HepG2 (cell line): ENCODE data around the gene RPRD2. TPM values are rescaled to one million over a fixed set of nuclear protein-coding genes. Genes with fewer than 3 reads are reported as not detected.

Experiments used
- ATF1 ChIP-seq: IDR thresholded peaks from 2 replicates; pipeline ENCODE4 v1.6.1; 2016; ENCODE audit warnings: mild to moderate bottlenecking, control low read depth
- ONECUT2 ChIP-seq: sonication (generic); formaldehyde crosslinking; IDR thresholded peaks from 2 replicates; pipeline ENCODE4 v1.4.0; 2020; ENCODE audit warnings: missing genetic modification reagents
- SKI ChIP-seq: fragments of 450-650 bp; IDR thresholded peaks from one replicate; pipeline ENCODE4 v1.6.1; 2018; ENCODE audit warnings: mild to moderate bottlenecking; ENCODE audit not compliant: partially characterized antibody
- ZC3H13 ChIP-seq: sonication (generic); formaldehyde crosslinking; IDR thresholded peaks from 2 replicates; pipeline ENCODE4 v1.8.1; 2023; ENCODE audit warnings: mild to moderate bottlenecking, missing genetic modification reagents, moderate library complexity
- ZNF207 ChIP-seq: fragments of 450-650 bp; IDR thresholded peaks from 2 replicates; pipeline ENCODE4 v1.6.1; 2016; ENCODE audit warnings: antibody characterized with exemption, borderline replicate concordance
- ZNF781 ChIP-seq: sonication (generic); formaldehyde crosslinking; IDR thresholded peaks from 2 replicates; pipeline ENCODE4 v1.5.1; 2020; ENCODE audit warnings: borderline replicate concordance, mild to moderate bottlenecking, missing genetic modification reagents; ENCODE audit errors: not compliant biosample characterization
- polyA plus RNA-seq, 8 experiments: library from polyadenylated mRNA; depleted of rRNA in 3 of 8; stranded (reverse) in 7 of 8; unstranded in 1 of 8; fragments of >200 nt; fragmentation: Illumina TruSeq in 4 of 8; extraction: Trizol in 4 of 8; gene quantifications; 2 replicates each; pipeline versions ENCODE4 v1.2.1 to v1.2.3, GENCODE V29; 2011 to 2016; ENCODE audit warnings: low read depth in 4 of 8, missing spikeins in 1 of 8, mixed read lengths in 1 of 8; ENCODE audit not compliant: insufficient read depth in 1 of 8
- total RNA-seq, 5 experiments: library from RNA; depleted of rRNA; stranded (reverse); fragments of >200 nt; fragmentation: Illumina TruSeq; extraction: Trizol; gene quantifications; 2 replicates each; pipeline ENCODE4 v1.2.3, GENCODE V29; 2016; ENCODE audit warnings: low read depth in 1 of 5
- TF ChIP-seq, protein P1 (sequence below): sonication (generic); formaldehyde crosslinking; IDR thresholded peaks from one replicate; pipeline ENCODE4 v1.5.1; 2020; ENCODE audit warnings: mild to moderate bottlenecking, missing genetic modification reagents; ENCODE audit errors: not compliant biosample characterization
- TF ChIP-seq, protein P2 (sequence below): sonication (generic); formaldehyde crosslinking; IDR thresholded peaks from 2 replicates; pipeline ENCODE4; 2020; ENCODE audit warnings: missing genetic modification reagents, mild to moderate bottlenecking, borderline replicate concordance
- TF ChIP-seq, protein P3 (sequence below): sonication (generic); formaldehyde crosslinking; IDR thresholded peaks from 2 replicates; pipeline ENCODE4 v1.4.0; 2020; ENCODE audit warnings: missing genetic modification reagents, borderline replicate concordance

RPRD2 gene
- total and polyA plus RNA-seq, 2 of the 13 experiments (the other 11 are each of a cell fraction or from before 2014, with no cell fraction given): 8.0 to 8.9 TPM

DNA sequence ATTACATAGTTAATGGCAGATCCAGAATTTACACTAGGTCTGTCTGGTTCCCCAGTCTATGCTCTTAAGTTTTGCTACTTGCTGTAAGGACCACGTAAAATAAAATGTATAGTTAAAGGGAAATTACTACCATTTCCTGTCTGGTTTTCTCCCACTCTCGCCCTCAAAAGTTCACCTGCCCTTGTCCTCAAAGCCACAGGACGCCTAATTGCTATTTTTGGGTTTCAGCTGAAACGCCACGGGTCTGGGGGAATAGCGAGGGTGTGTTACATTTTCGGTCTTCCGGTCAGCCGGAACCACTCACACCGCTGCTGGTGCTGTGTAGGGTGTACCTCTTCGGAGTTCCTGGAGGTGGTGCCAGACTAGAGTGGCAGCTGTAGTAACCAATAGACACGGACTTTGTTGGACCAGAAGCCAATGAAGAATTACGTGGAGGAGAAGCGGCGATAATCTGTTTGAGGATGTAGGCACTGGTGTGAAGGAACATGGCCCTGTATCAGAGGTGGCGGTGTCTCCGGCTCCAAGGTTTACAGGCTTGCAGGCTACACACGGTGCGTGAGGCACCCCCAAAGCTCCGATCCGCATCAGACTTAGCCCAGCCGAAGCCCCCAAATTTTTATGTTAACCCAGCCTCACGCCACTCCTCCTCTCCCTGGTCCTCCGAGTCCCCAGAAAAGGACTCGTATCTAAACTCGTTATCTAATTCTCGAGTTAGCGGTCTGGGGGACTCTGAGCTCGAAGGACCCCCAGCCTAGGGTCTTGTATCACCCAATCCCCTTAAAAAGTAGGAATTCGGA is 123.2 kb downstream of the RPRD2 start, which contains the start of gene TARS2 (continued):
- TF ChIP-seq SKI: peak; percentile 13
- 0 out of 2 replicates have a peak, but pooled peaks have one; percentile 37 for TF ChIP-seq ZC3H13 (CRISPR knock-in tag)
- TF ChIP-seq ZNF207: no peak
- TF ChIP-seq ATF1 (CRISPR knock-in tag): peak; percentile 77
- TF ChIP-seq, protein P1, sequence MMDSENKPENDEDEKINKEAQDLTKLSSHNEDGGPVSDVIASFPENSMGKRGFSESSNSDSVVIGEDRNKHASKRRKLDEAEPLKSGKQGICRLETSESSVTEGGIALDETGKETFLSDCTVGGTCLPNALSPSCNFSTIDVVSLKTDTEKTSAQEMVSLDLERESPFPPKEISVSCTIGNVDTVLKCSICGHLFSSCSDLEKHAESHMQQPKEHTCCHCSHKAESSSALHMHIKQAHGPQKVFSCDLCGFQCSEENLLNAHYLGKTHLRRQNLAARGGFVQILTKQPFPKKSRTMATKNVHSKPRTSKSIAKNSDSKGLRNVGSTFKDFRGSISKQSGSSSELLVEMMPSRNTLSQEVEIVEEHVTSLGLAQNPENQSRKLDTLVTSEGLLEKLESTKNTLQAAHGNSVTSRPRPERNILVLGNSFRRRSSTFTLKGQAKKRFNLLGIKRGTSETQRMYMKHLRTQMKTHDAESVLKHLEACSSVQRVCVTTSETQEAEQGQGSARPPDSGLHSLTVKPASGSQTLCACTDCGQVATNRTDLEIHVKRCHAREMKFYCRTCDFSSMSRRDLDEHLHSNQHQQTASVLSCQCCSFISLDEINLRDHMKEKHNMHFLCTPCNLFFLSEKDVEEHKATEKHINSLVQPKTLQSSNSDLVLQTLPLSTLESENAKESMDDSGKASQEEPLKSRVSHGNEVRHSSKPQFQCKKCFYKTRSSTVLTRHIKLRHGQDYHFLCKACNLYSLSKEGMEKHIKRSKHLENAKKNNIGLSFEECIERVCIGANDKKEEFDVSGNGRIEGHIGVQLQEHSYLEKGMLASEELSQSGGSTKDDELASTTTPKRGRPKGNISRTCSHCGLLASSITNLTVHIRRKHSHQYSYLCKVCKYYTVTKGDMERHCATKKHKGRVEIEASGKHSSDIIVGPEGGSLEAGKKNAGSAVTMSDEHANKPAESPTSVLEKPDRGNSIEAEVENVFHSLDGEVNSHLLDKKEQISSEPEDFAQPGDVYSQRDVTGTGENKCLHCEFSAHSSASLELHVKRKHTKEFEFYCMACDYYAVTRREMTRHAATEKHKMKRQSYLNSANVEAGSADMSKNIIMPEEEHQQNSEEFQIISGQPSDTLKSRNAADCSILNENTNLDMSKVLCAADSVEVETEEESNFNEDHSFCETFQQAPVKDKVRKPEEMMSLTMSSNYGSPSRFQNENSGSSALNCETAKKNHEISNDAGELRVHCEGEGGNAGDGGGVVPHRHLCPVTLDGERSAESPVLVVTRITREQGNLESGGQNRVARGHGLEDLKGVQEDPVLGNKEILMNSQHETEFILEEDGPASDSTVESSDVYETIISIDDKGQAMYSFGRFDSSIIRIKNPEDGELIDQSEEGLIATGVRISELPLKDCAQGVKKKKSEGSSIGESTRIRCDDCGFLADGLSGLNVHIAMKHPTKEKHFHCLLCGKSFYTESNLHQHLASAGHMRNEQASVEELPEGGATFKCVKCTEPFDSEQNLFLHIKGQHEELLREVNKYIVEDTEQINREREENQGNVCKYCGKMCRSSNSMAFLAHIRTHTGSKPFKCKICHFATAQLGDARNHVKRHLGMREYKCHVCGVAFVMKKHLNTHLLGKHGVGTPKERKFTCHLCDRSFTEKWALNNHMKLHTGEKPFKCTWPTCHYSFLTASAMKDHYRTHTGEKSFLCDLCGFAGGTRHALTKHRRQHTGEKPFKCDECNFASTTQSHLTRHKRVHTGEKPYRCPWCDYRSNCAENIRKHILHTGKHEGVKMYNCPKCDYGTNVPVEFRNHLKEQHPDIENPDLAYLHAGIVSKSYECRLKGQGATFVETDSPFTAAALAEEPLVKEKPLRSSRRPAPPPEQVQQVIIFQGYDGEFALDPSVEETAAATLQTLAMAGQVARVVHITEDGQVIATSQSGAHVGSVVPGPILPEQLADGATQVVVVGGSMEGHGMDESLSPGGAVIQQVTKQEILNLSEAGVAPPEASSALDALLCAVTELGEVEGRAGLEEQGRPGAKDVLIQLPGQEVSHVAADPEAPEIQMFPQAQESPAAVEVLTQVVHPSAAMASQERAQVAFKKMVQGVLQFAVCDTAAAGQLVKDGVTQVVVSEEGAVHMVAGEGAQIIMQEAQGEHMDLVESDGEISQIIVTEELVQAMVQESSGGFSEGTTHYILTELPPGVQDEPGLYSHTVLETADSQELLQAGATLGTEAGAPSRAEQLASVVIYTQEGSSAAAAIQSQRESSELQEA (CRISPR knock-in tag): peak; percentile 48
- TF ChIP-seq, protein P2, sequence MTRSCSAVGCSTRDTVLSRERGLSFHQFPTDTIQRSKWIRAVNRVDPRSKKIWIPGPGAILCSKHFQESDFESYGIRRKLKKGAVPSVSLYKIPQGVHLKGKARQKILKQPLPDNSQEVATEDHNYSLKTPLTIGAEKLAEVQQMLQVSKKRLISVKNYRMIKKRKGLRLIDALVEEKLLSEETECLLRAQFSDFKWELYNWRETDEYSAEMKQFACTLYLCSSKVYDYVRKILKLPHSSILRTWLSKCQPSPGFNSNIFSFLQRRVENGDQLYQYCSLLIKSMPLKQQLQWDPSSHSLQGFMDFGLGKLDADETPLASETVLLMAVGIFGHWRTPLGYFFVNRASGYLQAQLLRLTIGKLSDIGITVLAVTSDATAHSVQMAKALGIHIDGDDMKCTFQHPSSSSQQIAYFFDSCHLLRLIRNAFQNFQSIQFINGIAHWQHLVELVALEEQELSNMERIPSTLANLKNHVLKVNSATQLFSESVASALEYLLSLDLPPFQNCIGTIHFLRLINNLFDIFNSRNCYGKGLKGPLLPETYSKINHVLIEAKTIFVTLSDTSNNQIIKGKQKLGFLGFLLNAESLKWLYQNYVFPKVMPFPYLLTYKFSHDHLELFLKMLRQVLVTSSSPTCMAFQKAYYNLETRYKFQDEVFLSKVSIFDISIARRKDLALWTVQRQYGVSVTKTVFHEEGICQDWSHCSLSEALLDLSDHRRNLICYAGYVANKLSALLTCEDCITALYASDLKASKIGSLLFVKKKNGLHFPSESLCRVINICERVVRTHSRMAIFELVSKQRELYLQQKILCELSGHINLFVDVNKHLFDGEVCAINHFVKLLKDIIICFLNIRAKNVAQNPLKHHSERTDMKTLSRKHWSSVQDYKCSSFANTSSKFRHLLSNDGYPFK: peak; percentile 71; the same call in 1 of the 2 replicates
- peak; percentile 70 for TF ChIP-seq ZNF781 (CRISPR knock-in tag)
- TF ChIP-seq, protein P3, sequence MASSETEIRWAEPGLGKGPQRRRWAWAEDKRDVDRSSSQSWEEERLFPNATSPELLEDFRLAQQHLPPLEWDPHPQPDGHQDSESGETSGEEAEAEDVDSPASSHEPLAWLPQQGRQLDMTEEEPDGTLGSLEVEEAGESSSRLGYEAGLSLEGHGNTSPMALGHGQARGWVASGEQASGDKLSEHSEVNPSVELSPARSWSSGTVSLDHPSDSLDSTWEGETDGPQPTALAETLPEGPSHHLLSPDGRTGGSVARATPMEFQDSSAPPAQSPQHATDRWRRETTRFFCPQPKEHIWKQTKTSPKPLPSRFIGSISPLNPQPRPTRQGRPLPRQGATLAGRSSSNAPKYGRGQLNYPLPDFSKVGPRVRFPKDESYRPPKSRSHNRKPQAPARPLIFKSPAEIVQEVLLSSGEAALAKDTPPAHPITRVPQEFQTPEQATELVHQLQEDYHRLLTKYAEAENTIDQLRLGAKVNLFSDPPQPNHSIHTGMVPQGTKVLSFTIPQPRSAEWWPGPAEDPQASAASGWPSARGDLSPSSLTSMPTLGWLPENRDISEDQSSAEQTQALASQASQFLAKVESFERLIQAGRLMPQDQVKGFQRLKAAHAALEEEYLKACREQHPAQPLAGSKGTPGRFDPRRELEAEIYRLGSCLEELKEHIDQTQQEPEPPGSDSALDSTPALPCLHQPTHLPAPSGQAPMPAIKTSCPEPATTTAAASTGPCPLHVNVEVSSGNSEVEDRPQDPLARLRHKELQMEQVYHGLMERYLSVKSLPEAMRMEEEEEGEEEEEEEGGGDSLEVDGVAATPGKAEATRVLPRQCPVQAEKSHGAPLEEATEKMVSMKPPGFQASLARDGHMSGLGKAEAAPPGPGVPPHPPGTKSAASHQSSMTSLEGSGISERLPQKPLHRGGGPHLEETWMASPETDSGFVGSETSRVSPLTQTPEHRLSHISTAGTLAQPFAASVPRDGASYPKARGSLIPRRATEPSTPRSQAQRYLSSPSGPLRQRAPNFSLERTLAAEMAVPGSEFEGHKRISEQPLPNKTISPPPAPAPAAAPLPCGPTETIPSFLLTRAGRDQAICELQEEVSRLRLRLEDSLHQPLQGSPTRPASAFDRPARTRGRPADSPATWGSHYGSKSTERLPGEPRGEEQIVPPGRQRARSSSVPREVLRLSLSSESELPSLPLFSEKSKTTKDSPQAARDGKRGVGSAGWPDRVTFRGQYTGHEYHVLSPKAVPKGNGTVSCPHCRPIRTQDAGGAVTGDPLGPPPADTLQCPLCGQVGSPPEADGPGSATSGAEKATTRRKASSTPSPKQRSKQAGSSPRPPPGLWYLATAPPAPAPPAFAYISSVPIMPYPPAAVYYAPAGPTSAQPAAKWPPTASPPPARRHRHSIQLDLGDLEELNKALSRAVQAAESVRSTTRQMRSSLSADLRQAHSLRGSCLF (CRISPR knock-in tag): no peak
- no peak for TF ChIP-seq ONECUT2
